RWPE2 (cell line): Measurements from ENCODE around the gene TNRC6C.
A peak's percentile ranks its signal among the peaks of the same experiment; 100 is the strongest.

Experiments
- ATAC-seq: fragments of 200-7000 bp; cut with Tn5 transposase; 3 replicates; pipeline ENCODE4 v1.9.1; 2021; ENCODE audit warnings: low read depth
- DNase-seq: peaks from one replicate; pipeline ENCODE4 v3.0.0-alpha.2; 2020; ENCODE audit warnings: low spot score
- H3K27ac ChIP-seq: fragments of 450-650 bp; 2 replicates; pipeline ENCODE4 v1.5.1; 2017; ENCODE audit warnings: mild to moderate bottlenecking; ENCODE audit not compliant: poor library complexity, severe bottlenecking
- H3K27me3 ChIP-seq: fragments of 250-450 bp; sonication (Bioruptor Pico); 2 replicates; pipeline ENCODE4 v1.5.1; 2021; ENCODE audit warnings: mild to moderate bottlenecking, moderate library complexity; ENCODE audit not compliant: insufficient read depth, poor library complexity, severe bottlenecking
- H3K36me3 ChIP-seq: fragments of 250-450 bp; sonication (Bioruptor Pico); 2 replicates; pipeline ENCODE4 v1.5.1; 2020; ENCODE audit warnings: low read depth, mild to moderate bottlenecking, moderate library complexity
- H3K4me1 ChIP-seq: fragments of 250-450 bp; sonication (Bioruptor Pico); 2 replicates; pipeline ENCODE4 v1.5.1; 2021; ENCODE audit warnings: mild to moderate bottlenecking, moderate library complexity; ENCODE audit not compliant: insufficient read depth, poor library complexity, severe bottlenecking
- H3K4me3 ChIP-seq: fragments of 250-450 bp; sonication (Bioruptor Pico); 2 replicates; pipeline ENCODE4 v1.5.1; 2021; ENCODE audit warnings: mild to moderate bottlenecking, moderate library complexity; ENCODE audit not compliant: severe bottlenecking
- H3K9me3 ChIP-seq: fragments of 250-450 bp; sonication (Bioruptor Pico); 2 replicates; pipeline ENCODE4 v1.5.1; 2021; ENCODE audit warnings: mild to moderate bottlenecking, moderate library complexity; ENCODE audit not compliant: severe bottlenecking
- CTCF ChIP-seq: fragments of 450-650 bp; IDR thresholded peaks from one replicate; pipeline ENCODE4 v1.5.1; 2017; ENCODE audit warnings: mild to moderate bottlenecking, moderate library complexity; ENCODE audit not compliant: poor library complexity, severe bottlenecking

The TNRC6C gene

GRCh38 chr17:78019367-78019975, 61.0 kb downstream of the TNRC6C start:
- ATAC-seq, result no peak
- no peaks in the 10 kb centered on the region for H3K27me3 ChIP-seq

GRCh38 chr17:78019976-78020716, 61.6 kb downstream of the TNRC6C start:
- DNase-seq (no peak), ATAC-seq (no peak)
- H3K4me3 ChIP-seq, result no peak overlapping the region
- no peaks in the 10 kb centered on the region for H3K4me1 ChIP-seq
- H3K27me3 ChIP-seq, result no peaks in the 10 kb centered on the region
- H3K9me3 ChIP-seq, result no peaks in the 10 kb centered on the region
- no peak for TF ChIP-seq CTCF
- no peaks in the 10 kb centered on the region for H3K36me3 ChIP-seq
- H3K27ac ChIP-seq, result no peak overlapping the region

More at GRCh38 chr17:78019367-78019975, 61.0 kb downstream of the TNRC6C start:
- no peaks in the 10 kb centered on the region for H3K4me1 ChIP-seq
- no peak overlapping the region for H3K4me3 ChIP-seq
- no peaks in the 10 kb centered on the region for H3K36me3 ChIP-seq
- TF ChIP-seq CTCF, result peak; percentile 81
- DNase-seq, result no peak
- no peaks in the 10 kb centered on the region for H3K9me3 ChIP-seq
- no peak overlapping the region for H3K27ac ChIP-seq

GRCh38 chr17:78020717-78021108, 62.2 kb downstream of the TNRC6C start:
- Histone ChIP-seq H3K9me3 (no peaks in the 10 kb centered on the region), H3K27ac (no peak overlapping the region), H3K4me3 (no peak overlapping the region), H3K27me3 (no peaks in the 10 kb centered on the region), H3K36me3 (no peaks in the 10 kb centered on the region), H3K4me1 (no peaks in the 10 kb centered on the region)
- DNase-seq, result no peak
- no peak for ATAC-seq
- TF ChIP-seq CTCF, result no peak

- H3K27me3 ChIP-seq, result no peaks in the 10 kb centered on the region
- H3K9me3 ChIP-seq, result no peaks in the 10 kb centered on the region
- no peak overlapping the region for H3K27ac ChIP-seq
- ATAC-seq (no peak), DNase-seq (no peak)
- H3K36me3 ChIP-seq, result no peaks in the 10 kb centered on the region
- no peak overlapping the region for H3K4me3 ChIP-seq
- no peaks in the 10 kb centered on the region for H3K4me1 ChIP-seq
- no peak for TF ChIP-seq CTCF
Observed at GRCh38 chr17:78022425-78022824, 63.9 kb downstream of the TNRC6C start.

- no peaks in the 10 kb centered on the region for H3K9me3 ChIP-seq
- ATAC-seq (no peak), DNase-seq (no peak)
- no peak overlapping the region for H3K4me3 ChIP-seq
- H3K27me3 ChIP-seq, result no peaks in the 10 kb centered on the region
- no peak overlapping the region for H3K27ac ChIP-seq
- no peak for TF ChIP-seq CTCF
- H3K4me1 ChIP-seq, result no peaks in the 10 kb centered on the region
- no peaks in the 10 kb centered on the region for H3K36me3 ChIP-seq
Observed at GRCh38 chr17:78023042-78023441, 64.5 kb downstream of the TNRC6C start.
